Measurements from ENCODE around the gene PRC1.
"Not testable (repeated sequence)": the region's sequence is repeated elsewhere in the genome, so short reads cannot be mapped to it uniquely, and the experiment has no call there.

The PRC1 gene

GRCh38 chr15:90934256-90934948, 59.9 kb downstream of the PRC1 start:
- peak; percentile 61 to 89 (median 68) for DNase-seq (ENCODE audit: low read depth in 3 of 3)

- DNase-seq (ENCODE audit: low read depth in 3 of 3): no peak
Measured at GRCh38 chr15:90933301-90933700, 61.0 kb downstream of the PRC1 start.

GRCh38 chr15:90932660-90932991, 61.7 kb downstream of the PRC1 start:
- DNase-seq (ENCODE audit: low read depth in 3 of 3): no peak

- peak; percentile 85 to 90 (median 87) for DNase-seq (ENCODE audit: low read depth in 3 of 3)
Measured at GRCh38 chr15:90931828-90932659, 62.3 kb downstream of the PRC1 start, which contains the start of gene HDDC3. Gene HDDC3 (minus strand): TSS chr15:90932549. CDS start chr15:90932540, 9 bp downstream.

GRCh38 chr15:90931575-90931827, 62.8 kb downstream of the PRC1 start:
- DNase-seq (ENCODE audit: low read depth in 3 of 3): no peak

GRCh38 chr15:90930861-90931574, 63.3 kb downstream of the PRC1 start:
- no peak for DNase-seq (ENCODE audit: low read depth in 3 of 3)

- no peak for DNase-seq (ENCODE audit: low read depth in 3 of 3)
Measured at GRCh38 chr15:90929246-90930019, 64.9 kb downstream of the PRC1 start.

- not testable (repeated sequence) for DNase-seq (ENCODE audit: low read depth in 3 of 3)
Measured at GRCh38 chr15:90928106-90928505, 66.2 kb downstream of the PRC1 start.

GRCh38 chr15:90926766-90927165, 67.6 kb downstream of the PRC1 start:
- not testable (repeated sequence) for DNase-seq (ENCODE audit: low read depth in 3 of 3)

- no peak for DNase-seq (ENCODE audit: low read depth in 3 of 3)
Measured at GRCh38 chr15:90924375-90924774, 70.0 kb downstream of the PRC1 start.

GRCh38 chr15:90922712-90923322, 71.5 kb downstream of the PRC1 start:
- peak in 1 of 3 experiments; percentile 19 for DNase-seq (ENCODE audit: low read depth in 3 of 3)

- DNase-seq (ENCODE audit: low read depth in 3 of 3): no peak
Measured at GRCh38 chr15:90921887-90922286, 72.4 kb downstream of the PRC1 start.

GRCh38 chr15:90918835-90919234, 75.5 kb downstream of the PRC1 start:
- DNase-seq (ENCODE audit: low read depth in 3 of 3): no peak

- DNase-seq (ENCODE audit: low read depth in 3 of 3): no peak
Measured at GRCh38 chr15:90918034-90918788, 76.1 kb downstream of the PRC1 start.

GRCh38 chr15:90917569-90917968, 76.8 kb downstream of the PRC1 start:
- no peak for DNase-seq (ENCODE audit: low read depth in 3 of 3)

- DNase-seq (ENCODE audit: low read depth in 3 of 3): no peak
Measured at GRCh38 chr15:90916461-90916860, 77.9 kb downstream of the PRC1 start.

Data from stimulated activated CD4-positive, alpha-beta T cell treated with anti-CD3 and anti-CD28 coated beads, TNF-alpha, amount 100 ng/mL, for 24 hours (primary cell).